Superior temporal gyrus (tissue), 1 donor: ENCODE data around the gene ENAH.
"Not testable (repeated sequence)": the region's sequence is repeated elsewhere in the genome, so short reads cannot be mapped to it uniquely, and the experiment has no call there.

Experiments
- DNase-seq: peaks from one replicate; pipeline ENCODE4 v3.0.0-alpha.2; 2016; ENCODE audit errors: extremely low spot score

ENAH gene

GRCh38 chr1:225644666-225645065, 8.3 kb downstream of the ENAH start:
- no peak for DNase-seq

DNA sequence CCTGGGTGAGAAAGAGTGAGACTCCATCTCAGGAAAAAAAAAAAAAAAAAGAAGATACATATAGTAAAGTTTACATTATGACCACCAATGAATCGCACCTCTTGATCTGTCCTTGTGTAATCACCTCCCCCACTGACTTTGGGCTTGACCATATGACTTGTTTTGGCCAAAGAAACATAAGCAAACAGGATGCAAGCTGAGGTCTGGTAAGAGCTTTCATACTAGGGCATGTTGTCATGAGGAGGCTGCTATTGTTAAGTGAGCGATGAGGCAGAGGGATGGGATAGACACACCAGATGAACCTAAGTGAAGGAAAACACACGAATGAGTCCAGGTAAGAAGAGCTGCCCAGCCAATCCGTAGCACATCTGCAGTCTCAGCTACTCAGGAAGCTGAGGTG, 10.7 kb downstream of the ENAH start:
- no peak for DNase-seq

- DNase-seq, result no peak
Observed at GRCh38 chr1:225638853-225639252, 14.1 kb downstream of the ENAH start.

DNA sequence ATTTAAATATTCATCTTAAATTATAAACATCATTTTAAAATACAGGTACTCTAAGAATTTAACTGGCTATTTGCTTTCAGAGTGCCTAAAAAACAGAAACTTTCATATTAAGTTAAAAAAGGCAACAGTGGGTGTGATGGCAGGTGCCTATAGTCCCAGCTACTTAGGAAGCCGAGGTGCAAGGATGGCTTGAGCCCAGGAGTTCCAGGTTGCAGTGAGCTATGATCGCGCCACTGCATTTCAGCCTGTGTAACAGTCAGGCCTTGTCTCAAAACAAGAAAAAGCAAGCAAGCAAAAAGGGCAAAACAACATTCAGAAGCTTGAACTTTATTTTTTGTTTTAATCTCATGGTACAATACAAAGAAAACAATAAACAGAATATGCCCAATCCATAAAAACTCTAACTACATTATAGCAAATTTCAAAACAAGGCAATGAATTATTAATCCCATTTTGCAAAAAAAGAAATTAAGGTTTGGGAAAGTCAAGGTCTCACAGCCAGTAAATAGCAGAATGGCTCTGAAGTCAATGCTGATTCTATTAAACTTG, 15.2 kb downstream of the ENAH start:
- no peak for DNase-seq

GRCh38 chr1:225636992-225637391, 15.9 kb downstream of the ENAH start:
- not testable (repeated sequence) for DNase-seq

DNA sequence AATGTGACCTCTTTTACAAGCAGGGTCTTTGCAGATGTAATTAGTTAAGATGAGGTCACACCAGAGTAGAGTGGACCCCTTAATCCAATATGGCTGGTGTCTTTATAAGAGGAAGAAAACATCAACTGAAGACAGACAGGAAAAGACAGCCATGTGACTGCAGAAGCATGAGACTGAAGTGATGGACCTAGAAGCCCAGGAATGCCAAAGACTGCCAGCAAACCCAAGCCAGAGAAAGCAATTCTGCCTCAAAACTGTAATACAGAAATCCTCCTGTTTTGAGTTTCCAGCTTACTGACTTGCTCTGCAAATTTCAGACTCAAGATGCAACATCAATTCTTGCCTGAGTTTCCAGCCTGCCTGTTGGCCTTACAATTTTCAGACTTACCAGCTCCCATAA, 17.3 kb downstream of the ENAH start:
- no peak for DNase-seq

DNA sequence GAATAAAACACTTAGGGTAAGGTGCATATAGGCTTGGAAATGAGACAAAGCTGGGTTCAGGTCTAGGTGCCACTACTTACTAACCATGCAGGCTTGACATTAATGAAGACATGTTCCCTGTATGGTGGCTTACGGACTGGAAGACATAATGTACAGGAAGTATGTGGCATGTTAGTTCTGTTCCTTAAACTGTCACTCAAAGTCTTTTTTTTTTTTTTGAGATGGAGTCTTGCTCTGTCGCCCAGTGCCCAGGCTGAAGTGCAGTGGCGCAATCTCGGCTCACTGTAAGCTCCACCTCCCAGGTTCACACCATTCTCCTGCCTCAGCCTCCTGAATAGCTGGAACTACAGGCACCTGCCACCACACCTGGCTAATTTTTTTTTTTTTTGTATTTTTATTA, 20.1 kb downstream of the ENAH start:
- DNase-seq, result not testable (repeated sequence)

- DNase-seq, result no peak
Observed at GRCh38 chr1:225631021-225631663, 21.8 kb downstream of the ENAH start.

GRCh38 chr1:225629483-225629882, 23.4 kb downstream of the ENAH start:
- DNase-seq, result no peak

GRCh38 chr1:225628794-225629193, 24.1 kb downstream of the ENAH start:
- DNase-seq, result not testable (repeated sequence)

DNA sequence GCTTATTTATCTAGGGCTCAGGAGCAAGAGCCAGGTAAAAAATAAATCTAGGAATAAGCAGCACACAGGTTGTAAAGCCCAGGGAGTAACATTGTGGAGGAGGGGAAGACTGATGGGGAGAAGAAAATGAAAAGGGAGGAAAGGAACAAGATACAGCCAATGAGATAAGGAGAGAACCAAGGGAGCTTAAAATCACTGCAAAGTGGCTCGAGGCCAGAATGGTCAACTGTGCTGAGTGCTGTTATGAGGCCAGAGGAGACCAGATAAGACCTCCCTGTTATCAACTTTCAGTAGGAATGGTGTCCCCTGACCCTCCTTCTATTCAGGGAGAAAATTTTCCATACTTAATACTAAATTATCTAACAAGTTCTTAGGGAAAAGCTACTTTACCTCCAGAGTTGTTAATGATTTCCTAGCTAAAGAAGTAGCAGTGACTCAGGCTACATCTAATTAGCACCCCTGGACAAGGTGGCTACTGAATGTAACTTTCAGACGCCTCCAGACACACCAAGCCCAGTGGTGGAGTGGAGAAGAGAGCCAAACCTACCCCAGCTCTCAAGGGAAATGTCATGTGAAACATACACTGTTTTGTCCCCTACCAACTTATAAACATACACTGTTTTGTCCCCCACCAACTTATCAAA, 25.5 kb downstream of the ENAH start:
- DNase-seq, result no peak

DNA sequence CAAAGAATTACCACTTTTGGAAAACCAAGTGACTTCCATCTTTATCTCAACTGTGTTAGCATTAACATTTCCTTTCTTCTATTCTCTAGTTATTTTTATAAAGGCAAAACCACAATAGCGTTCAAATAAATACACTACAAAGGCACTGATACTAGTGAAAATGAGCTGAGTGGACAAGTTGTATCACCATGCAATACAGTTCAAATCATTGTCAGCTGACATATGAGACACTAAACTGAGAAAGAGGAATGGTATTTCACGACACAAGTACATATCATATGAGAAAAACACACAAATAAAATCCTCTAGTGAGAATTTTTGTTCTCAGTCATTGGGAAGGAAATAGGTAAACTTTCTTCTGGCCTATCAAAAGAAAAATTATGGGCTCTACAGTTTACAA, 26.2 kb downstream of the ENAH start:
- DNase-seq, result no peak

GRCh38 chr1:225617956-225618355, 35.0 kb downstream of the ENAH start:
- no peak for DNase-seq

GRCh38 chr1:225617479-225617878, 35.4 kb downstream of the ENAH start:
- no peak for DNase-seq

DNA sequence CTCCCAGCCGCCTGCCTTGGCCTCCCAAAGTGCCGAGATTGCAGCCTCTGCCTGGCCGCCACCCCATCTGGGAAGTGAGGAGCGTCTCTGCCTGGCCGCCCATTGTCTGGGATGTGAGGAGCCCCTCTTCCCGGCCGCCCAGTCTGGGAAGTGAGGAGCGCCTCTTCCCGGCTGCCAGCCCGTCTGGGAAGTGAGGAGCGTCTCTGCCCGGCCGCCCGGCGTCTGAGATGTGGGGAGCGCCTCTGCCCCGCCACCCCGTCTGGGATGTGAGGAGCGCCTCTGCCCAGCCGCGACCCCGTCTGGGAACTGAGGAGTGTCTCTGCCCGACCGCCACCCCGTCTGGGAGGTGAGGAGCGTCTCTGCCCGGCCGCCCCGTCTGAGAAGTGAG, 37.5 kb downstream of the ENAH start:
- not testable (repeated sequence) for DNase-seq

DNA sequence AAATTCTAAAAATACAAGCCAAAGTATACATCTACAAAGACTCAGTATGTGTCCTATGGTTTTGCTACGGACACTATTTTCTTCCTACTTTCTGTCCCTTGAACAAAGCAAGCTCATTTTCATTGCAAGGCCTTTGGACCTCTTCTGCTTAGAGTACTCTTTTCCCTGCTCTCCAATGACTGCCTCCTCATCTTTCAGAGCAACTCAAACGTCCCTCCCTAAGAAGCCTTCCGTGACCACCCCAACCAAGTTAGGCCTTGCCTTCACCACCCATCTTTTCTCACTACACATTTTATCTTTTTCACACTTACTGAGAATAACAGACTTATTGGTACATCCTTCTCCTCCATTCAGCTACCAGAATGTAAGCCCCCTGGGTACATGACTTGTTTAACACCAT, 39.9 kb downstream of the ENAH start:
- DNase-seq, result no peak

DNA sequence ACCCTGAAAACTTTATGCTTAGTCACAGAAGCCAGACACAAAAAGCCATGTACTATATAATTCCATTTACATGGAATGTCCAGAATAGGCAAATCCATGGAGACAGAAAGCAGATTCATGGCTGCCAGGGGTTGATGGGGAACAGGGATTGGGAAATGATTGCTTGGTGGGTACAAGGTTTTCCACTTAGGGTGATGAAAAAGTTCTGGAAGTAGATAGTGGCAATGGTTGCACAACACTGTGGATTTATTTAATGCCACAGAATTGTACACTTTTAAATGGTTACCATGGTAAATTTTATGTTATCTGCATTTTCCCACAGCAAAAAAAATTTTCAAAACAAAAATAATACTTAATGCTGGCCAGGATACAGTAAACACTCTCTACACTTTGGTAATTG, 40.6 kb downstream of the ENAH start:
- DNase-seq, result no peak

GRCh38 chr1:225611537-225612223, 41.2 kb downstream of the ENAH start:
- DNase-seq, result no peak

GRCh38 chr1:225610539-225610938, 42.4 kb downstream of the ENAH start:
- no peak for DNase-seq

GRCh38 chr1:225608014-225608796, 44.7 kb downstream of the ENAH start:
- DNase-seq, result no peak

GRCh38 chr1:225607355-225607754, 45.6 kb downstream of the ENAH start:
- DNase-seq, result no peak
